ENCODE results near the gene AEBP1.

The AEBP1 gene

DNA sequence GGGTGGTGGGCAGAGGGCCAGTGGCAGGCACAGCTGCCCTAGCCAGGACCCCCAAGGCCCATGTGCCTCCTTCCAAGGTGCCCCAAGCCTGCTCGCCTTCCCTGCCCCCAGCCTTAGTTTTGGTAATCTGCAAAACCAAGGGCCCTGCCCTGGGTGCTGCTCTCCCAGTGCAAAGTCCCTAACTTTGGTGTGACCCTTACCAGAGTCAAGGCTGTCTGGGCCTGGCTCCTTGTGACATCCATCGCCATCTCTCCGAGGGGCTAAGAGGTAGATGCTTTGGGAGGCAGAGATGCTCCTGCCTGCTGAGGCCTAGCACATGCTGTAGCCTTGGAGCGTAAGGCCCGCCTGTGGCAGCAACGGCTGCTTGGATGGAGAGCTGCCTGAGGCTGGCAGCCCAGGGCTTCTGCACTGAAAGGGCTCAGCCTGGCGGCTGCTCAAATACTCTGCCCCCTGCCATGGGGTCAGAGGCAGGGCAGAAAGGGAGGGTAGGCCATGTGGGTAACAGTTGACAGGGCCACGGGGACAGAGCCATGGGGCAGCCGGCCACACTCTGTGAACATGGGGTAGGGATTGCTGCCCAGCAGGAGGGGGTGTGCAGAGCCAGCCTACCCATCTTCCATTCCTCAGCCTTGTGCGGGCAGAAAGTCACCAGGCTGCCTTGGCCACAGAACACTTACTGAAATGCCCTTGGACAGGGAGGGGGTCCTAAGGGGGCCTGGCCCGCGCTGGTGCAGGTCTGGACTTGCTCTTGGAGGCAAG is 54.9 kb downstream of the AEBP1 start:
- no peak for DNase-seq

DNA sequence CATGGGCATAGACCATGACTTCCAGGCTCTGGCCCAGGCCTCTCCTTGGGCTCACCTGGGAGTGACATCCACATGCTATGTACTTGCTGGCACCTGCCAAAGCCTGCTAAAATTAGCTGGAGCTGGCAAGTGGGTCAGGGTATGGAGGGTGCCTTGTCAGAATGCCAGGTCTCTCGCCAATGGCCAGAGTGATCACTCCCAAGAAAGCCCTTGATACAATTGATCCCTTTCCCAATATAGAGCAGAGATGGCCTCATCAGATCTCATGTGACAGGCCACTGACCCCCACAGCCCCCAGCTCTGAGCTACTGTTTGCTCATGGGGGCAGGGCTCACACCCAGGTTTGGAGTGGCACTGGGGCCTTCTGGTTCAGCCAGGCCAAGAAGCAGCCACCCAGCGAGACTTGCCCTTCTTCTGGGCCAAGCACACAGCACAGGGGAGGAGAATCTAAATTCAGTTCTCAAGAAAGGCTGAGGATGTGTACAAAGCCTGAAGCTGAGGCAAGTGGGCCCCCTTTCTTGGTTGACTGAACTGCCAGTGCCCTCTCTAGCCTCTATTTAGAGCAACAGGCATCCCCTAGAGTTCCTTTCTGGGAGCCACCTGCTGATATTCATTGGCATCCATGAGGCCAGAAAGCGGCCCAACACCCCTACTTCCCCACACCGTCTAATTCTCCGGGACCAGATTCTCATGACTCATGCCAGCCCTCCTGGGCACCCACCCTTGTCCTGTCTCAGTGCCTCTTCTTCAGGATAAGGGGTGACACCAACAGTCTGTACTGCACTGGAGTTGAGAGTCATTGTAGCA is 55.9 kb downstream of the AEBP1 start:
- DNase-seq, result no peak

DNA sequence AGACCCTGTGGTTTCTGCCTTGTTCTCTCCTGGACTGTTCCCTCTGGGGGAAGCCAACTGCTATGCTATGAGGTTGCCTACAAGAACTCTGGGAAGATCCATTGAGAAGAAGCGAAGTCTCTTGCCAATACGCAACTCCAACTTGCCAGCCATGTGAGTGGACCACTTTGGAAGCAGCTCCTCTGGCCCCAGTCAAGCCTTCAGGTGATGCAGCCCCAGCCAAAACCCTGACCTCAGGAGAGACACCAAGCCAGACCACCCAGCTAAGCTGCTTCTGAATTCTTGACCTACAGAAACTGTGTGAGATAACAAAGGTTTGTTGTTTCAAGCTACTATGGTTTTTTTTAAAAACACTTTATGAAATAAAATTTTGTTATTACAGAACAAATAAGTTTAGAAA is 57.2 kb downstream of the AEBP1 start:
- DNase-seq, result no peak

DNA sequence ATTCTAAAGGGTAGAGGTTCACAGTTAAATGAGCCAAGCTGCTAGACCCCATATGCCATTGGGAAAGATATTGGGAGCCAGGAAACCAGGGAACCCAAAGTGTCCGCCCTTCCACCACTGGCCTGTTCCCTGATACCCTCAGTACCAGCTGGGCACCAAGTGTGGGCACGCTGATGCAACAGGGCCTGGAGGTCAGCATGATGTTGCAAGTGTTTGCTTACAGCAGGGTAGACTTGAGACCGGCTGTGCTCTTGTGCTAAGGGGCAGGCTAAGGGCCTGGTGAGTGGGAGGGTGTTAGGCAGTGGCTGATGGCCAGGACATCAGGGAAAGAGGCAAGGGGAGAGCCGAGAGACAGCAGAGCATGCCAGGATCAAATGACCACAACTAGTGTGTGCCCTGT is 58.0 kb downstream of the AEBP1 start:
- no peak for DNase-seq

DNA sequence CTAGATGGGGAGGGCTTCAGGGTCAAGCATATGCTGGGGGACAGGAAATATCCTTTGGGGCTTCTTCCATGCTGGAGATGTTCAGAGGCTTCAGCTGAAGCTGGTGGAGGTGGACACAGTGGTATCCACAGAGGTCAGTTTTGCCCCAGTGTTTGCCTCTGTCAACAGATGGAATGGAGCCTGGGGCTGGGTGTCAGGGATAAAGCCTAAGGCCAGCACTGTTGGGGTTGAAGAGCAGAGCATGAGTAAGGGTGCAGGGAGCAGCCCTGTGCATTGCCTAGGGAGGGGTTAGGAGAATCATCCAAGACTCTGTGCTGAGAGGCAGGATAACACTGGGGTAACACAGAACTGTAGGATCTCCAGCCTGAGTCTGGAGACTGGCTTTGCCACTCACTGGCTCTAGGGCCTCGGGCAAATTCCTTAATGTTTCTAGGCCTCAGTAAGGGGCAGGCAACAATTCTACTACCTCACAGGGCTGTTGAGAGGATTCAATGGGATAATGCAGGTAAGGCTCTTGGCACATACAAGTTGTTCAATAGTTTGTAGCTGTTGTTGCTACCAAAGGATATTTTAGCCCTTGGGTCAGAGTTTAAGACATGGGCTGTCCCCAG is 58.7 kb downstream of the AEBP1 start:
- no peak for DNase-seq

DNA sequence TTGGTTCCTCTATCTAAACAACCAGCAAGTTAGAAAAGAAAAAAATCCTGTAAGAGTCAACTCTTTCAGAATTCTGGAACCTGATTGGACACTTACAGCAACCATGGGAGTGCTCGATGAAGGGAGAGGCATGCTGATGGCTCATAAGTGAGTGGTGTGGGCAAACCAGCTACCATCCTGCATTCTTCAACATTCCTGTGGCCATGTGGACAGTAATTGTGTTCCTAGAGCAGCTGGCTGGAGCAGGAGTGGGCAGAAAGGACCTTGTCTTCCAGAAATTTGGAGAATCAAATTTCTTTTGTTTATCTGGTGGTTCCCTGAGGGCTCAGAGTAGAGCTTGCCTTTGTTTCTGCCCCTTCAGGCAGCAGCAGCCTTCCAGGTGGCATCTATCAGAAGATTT is 59.4 kb downstream of the AEBP1 start:
- DNase-seq, result peak; percentile 79

Measured in fibroblast of skin of right biceps (primary cell).